Fibroblast of skin of right quadriceps (primary cell): ENCODE measurements around the gene TACC2.
A peak's percentile ranks its signal among the peaks of the same experiment; 100 is the strongest.

Experiments used
- DNase-seq: peaks from one replicate; pipeline ENCODE4 v3.0.0-alpha.2; 2013

TACC2 gene

DNA sequence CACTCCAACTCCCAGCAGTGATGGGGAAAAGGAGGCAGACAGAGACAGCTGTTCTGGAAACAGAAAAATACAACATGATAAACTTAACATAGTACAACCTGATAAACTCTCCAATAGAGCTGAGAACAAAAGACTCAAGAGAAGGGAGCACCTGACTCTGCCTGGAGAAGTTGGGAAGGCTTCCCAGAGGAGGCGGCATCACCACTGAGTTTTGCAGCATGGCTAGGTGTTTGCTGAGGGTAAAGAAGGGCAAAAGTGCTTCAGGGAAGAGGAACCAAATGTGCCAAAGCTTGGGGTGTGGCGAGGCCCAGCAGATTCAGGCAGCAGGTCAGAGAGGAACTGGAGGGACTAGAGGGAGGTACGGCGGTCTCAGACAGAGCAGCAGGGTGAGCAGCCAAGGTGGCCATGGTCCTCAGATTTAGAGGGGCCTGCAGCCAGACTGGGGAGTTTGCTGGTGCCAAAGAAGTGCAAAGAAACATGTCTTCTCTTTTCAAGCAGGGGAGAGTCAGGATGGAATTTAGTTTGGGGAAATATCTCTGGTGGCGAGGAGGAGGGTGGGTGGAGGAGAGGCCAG, 162.2 kb downstream of the TACC2 start:
- DNase-seq = no peak

DNA sequence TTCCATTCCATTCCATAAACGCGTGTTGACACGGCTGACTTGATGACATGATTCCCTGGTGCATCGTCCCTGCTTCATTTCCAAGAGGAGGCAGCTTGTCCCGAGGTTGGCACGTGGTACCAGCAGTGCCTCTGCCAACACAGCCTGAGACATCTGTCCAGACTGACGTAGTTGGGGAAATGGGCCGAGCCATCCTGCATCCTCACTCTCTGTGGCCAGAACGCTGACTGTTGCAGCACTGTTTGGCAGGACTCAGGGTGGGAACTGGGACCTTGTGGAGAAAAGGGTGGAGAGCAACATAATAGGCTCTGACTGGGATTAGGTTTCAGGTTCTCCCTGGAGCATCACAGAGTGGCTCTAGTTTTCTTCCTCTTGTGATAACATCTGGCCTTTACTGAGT, 163.6 kb downstream of the TACC2 start:
- DNase-seq = peak; percentile 48

DNA sequence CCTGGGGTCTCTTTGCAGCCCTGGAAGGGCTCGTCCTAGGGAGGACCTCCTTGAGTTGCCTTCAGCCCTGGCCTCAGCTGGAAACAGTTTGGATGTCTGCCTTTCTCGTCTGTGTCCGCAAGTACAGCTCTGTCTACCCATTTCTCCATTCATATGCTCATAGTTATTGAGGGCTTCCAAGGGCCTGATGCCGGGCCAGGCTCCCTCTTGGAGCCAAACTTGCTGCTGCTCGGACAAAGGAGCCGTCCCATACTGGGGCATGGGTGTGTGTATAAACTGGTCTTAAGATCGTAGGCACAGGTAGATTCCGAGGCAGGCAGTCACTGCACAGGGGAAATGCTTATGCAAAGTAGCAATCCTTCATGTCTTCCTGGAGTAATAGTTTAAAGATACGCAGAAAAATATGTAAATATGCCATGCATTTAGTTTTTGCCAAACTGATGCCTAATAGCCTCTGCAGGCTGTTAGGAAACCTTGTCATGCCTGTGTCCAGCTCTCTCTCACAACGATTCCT, 165.1 kb downstream of the TACC2 start:
- no peak for DNase-seq

DNA sequence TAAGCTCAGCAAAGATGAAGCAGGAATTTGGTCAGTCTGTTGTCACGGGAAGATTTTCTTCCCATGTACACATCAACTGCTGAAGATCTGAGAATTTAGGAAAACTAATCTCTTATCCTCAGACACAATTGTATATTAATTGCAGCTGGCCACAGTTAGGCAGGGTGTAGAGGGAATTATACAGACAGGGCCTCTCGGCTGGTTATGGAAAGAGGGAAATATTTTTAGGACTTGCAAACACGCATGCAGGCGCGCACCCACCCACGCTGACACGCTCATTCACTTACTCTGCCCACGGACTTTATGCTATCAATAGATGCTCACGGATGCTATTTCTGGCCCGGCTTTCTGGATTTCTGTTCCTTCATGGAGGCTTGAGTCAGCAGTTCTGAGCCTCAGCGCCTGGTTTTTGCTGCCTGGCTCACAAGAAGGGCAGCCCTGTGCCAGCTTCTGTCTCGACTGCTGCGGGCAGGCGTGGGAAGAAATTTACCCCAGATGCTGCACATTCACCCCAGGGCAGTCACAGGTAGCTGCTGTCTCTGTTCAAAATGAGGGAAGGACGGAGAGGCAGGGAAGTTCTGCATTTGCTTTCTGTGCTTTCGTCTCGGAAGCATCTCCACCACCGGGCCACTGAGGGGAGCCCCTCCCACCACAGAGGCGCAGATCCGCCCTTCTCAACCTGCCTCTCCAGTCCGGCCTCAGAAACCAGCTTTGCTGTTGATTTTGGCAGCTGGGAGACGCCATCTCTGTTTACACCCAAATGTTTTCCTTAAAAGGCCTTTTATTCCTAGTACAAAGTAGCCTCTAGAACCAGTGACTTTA, 165.8 kb downstream of the TACC2 start:
- DNase-seq = peak; percentile 44

DNA sequence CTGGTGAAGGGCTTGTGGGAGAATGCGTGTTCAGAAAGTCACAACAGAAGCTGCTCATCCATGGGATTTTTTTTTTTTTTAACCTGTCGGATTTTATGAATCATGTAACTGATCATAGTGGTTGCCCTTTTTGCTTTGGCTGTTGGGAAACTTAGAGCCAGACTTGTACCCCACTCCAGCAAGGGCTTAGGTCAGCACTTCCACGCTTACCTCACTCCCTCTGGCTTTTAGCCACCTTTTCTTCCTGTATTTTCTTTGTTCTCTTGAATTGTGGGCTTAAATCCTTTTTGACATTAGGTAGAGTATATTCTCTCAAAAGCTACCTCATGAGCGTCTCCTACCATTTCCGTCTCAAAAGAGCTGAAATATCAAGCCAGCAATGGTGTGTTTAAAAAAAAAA, 168.5 kb downstream of the TACC2 start:
- no peak for DNase-seq

DNA sequence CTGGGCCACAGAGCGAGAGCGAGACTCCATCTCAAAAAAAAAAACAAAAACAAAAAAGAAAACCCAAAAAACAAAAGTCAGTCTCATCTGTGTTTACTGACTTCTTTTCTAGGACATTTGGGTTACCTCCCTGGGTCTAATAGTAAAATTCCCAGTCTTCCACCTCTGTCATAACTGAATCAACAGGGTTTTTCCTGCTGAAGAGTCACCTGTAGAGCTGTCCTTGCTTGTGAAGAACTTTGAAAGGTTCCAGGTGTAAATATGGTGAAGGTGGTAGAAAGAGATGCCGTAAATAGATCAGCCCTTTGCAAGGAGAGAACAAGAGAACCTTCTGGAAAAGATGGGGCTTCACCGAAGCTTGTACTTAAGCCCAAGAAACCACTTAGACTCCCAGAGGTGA, 169.4 kb downstream of the TACC2 start:
- DNase-seq = no peak

DNA sequence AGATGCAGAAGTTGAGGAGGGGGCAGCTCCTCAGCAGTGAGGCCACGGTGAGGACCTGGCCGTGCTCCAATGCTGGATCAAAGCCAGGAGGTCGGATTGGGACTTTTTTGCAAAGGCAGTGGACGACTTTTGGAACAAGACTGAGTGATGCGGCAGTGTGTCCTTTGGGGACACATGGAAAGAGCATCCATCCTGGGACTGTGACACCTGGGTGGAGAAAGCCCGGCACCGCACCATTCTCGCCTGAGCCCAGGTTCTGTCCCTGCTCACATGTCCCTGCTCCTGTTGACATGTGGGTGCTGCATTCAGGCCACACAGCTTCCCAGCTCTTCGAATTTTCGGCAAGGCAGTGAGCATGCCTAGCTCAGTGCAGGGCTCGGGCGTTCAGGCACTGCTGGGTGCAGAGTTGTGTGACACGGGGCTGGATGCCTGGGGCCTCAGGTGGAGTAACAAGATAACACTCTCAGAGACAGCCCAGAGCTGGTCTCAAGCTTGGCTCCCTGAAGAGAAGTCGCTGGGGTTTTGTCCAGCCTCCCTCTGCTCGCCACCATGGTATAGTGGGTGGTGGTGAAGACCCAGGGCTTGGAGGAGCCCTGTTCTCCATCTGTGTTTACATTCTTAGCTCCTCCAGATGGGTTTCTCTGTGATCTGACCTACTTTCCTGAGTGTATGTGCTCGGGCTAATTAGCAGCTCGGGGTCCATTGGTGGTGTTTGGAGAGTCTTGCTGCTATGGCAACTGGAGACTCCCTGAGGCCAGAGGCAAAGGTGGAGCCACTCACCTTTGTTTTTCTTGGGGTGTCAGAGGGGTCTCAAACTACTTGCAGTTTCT, 170.4 kb downstream of the TACC2 start:
- no peak for DNase-seq

DNA sequence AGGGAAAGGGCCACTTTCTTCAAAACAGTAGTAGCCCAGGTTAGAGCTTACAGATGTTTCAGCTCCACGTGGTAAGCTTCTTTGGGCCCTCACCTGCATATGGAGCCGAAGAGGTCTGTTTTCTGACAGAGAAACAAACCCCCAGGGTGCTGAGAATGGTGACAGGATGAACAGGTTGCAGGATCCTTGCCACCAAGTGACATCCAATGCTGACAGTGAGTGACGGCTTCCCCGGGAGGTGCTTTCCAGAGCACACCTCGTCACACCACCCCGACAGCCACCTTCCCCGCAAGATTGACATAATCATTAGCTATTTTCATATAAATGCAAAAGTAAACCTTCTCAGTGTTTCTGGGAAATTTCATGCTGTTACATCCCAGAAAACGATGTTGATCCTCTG, 172.8 kb downstream of the TACC2 start:
- DNase-seq = no peak

DNA sequence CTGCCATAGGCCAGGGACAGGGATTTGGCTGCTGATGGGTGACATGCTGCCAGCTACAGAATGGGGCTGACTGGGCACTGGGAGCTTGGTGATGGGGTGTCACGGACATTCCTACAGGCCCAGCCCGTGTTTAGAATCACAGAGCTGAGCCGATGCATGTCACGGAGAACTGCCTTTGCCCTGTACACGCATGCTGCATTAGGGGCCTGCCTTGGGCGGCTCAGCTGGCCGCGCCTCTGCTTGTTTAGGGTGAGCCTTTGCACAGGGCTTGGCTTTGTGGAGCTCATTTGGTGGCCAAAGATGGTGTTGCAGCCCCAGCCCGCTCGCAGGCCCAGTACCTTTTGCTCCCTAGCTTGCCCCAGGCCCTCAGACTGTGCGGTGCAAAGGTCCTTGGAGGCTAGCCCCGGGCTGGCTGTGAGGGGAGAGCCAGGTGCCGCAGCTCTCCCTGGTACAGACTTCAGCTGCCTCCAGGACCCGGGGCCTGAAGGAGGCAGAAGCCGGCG, 173.8 kb downstream of the TACC2 start:
- no peak for DNase-seq

DNA sequence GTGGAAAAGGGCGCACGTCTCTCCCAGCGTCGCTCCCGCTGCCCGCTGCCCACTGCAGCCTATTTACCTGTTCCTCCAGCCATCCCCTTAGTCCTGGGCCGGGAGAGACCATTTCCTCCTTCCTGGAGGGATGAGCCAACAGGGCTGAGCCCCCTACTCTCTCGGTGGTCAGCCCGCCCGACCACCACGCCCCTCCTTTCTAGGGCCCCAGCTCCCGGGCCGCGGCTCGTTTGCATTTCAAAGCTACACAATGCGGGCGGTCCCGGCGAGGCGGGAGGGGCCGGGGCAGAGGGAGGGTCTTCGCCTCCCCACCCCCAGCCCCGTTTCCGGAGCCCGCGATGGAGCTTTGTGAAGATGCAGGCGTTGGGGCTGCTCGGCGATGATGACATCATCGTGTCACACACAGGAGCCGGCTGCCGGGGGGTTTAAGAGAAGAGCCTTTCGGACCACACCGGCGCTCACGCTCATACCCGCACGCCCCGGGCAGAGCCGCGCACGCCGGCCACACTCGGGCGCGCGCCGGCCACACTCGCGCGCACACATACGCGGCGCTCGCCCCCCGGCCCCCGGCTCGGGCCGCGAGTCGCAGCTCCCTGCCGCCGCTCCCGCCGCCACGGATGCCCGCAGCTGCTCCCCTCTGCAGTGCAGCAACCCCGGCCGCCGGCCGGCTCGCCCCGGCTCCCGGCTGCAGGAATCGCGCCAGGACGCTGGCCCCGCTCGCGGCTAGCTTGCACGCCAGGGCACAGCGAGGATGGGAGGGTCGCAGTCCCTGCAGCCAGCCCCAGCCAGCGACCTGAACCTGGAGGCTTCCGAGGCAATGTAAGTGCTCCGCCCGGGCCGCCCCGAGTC, 174.4 kb downstream of the TACC2 start:
- DNase-seq = peak; percentile 42

DNA sequence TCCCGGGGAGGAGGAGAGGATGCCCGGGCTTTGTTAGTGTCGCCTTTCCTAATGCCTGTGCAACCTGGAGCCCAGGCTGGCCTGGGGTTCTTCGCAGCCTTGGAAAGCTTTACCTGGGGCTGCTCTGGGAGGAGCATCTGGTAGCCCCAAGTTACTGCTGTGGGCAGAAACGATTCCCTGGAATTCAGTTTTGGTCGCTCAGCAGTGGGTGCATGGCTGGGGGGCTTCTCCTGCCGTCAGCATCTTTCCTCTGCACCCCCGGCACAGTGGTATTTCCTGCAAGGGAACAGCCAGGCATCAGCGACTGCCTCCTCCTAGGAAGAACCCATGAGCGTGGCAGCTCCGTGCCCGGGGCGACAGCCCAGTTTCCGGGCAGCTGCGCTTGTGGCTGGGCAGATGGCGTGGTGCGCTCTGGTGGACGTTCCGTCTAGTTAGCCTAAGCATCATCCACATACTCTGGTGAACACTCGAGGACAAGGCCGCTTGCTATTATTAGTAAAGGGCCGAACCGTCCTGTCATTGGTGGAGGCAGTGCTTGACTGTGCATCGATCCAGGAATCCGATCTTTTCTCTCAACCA, 175.1 kb downstream of the TACC2 start:
- DNase-seq = no peak

DNA sequence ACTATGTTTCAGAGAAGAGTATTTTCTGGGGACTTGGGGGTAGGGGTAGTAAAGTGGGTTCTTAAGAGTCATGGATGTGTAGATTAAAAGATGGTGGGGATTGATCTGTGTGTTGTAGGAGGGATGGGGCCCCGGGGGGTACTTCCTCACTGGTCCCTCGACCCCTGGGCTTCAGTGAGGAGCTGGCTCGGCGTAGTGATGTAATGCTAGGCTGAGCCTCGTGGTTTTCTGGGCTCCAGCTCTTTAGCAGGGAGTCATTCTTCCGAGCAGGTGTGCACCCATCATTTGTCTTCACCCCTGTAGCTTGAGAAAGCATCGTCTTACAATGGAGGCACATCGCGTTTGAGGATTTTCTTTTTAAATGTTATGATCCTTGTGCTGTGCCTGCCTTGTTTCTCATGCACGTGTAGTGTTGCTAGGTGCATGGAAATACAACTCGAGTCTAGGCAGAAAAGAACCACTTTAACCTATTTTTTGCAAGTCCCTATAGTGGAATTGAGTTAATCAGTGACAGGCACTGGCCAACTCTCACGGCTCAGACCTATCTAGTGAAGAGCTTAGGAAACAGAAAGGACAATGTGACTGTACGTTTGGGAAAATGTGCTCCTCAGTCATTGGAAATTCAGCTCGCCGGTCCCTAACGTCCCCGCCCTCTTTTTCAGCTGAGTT, 176.0 kb downstream of the TACC2 start:
- DNase-seq = no peak

DNA sequence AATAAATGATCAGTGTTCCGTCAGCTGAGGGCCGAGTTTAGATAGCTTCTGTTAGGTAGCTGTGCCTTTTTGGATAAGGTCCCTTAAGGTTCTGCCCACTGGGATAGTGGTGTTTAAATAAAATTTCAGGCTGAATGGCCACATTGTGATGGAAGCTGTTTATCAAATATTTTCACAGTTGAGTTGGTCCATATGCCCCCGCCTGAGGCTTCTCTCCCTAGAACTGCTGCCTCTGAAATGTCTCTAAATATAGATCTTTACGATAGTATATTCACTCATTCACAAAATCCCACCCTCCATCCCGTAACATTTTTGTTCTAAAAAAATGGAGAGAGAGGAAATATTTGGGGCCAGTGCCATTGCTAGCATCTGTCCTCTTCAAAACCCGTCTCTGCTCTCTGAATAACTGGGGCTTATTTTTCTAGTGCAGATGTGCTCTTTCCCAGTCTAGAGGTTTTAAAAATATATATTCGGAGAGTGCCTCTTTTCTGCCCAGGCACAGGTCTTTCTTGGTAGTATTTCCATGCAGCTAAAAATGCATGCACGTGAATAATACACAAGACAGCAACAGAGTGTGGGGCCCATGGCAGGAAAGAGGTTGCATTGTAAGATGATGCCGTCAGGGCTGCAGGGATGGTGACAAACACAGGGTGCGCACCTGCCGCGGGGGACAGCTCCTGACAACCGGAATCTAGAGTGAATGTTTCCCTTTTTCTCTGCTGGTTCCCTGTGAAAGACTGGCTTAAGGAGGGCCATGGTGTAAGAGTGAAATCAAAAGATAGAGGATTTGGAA, 176.7 kb downstream of the TACC2 start:
- DNase-seq = no peak

DNA sequence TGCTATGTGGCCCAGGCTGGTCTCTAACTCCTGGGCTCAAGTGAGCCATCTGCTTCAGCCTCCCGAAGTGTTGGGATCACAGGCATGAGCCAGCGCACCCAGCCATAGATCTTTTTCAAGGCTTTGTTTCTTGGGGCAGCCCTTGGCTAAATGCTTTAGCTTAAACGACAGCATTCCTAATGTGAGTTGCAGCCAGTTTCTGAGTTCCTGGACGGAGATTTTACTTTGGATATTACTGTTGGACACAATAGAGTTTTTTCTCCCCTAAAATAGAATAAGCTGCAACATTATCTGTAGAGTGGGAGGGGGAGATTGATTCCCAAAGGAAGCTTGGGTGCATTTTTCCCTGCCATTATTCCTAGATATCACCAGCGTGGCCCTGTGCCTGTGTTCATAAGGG, 179.1 kb downstream of the TACC2 start:
- DNase-seq = no peak

DNA sequence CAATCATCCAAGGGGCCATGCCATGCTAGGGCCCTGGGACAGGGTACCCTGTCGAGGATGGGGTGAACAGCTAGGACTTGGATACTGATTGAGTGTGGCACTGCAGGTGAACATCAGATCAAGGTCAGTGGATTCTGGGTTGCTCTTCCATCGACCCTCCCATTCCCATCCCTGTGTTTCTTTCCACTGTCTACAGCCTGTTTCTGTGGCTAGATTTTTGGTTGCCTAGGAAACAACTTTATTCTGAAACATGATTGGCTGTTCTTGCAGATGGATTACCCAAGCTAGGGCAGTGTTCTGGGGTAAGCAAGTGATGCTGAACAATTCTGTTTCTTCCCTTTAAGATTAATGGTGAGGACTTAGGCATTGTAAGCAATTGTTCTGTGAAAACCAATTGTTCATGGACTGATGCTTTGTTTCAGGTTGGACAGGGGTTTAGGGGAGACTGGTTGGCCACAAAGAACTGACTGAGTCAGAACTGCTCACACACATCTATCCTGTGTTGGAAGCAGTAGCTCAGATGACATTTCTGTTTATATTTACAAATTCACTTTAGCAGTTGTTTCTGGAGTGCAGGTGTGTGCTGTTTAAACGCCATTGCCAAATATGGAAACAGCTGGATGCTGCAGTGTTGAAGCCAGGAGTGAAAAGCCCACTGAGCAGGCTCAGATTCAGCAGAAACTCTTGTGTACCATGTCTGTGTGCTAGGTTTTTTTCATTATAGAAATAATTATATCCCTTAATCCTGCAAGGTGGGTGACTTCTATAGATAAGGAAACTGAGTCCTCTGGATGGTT, 179.8 kb downstream of the TACC2 start:
- no peak for DNase-seq

DNA sequence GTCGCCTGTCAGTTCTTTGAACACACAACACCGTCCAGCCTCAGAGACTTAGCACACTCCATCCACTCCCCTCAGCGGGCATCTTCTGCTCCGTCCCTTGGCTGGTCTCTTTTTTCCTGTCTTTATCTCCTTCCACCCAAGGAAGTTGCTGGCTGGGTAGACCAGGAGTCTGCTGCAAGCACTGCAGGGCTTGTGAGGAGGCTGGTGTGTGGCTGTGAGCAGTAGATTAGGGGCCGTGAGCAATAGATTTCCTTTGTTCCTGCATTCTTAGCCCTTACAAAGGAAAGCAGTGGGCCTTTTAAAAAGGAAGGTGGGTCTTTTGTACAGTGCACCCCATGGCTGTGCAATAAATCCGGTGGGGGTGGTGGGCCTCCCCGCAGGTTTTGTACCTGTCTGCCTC, 181.8 kb downstream of the TACC2 start:
- no peak for DNase-seq

DNA sequence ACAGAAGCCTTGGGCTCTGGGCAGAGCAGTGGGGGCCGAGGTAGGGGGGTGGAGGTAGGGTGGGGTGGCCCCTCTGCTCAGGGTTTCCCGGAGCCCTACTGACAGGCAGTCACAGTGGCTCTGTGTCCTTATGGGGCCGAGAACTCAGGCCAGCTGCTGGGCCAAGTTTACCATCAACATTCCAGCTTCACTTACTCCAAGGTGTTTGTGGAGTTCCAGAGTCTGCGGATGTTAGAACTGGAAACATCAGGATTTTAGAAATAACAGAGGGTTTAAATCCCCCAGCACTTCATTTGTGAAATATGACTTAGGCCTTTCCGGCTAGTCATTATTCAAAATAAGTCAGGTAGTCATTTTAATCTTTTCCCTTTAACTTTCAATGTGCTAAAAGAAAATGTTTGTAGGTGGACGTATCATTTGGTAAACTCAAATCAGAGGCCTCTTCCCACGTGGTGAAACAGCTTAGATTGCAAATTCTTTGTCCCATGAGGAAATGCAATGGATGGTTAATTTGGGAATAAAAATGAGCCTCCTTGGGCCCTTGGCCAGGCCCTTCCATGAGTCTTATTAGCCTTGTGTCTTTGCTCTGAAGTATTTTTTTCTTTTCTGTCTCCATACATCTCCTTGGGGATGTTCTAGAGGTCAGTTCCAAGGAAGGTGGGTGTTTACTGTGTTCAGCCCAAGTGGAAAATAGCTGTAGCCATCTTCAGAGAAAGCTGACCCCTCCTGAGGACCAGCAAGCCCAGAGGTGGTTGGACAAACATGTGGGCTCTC, 182.5 kb downstream of the TACC2 start:
- DNase-seq = no peak

DNA sequence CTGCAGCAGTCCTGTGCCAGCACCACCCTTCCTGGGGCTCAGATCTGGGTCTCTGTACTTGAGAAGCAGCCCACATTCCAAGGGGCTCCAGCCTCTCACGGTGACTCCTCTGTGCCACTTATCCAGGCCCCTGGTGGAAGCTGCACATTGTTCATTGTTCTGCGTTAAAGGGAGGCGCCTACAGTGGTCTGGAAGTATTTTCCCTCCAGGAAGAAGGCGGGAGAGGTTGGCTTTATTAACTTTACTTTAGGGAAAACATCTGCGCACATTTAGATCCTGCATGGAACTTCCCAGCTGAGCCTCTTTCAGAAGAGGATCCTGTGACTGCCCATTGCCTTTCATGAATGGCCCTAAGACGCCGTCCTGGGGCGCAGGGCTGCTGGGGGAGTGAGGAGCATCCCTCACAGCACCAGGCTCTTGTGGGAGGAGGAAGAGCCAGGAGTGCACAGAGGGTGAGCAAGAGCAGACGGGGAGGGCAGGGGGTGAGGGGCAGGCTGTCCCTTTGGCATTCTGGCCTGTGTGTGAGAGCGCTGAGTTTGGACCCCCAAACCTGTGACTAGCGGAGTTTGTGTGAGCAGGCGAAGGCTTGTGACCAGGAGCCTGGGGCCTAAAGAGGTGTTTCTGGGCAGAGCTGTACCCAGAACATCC, 183.5 kb downstream of the TACC2 start:
- DNase-seq = peak; percentile 7
